HG02588 (cell line): Measurements from ENCODE around the gene GNG8.

Source experiments
- ATAC-seq: cut with Tn5 transposase; IDR thresholded peaks from one replicate; pipeline ENCODE4 v1.9.1; 2021; ENCODE audit warnings: mild to moderate bottlenecking, moderate library complexity; ENCODE audit not compliant: unreplicated experiment

GNG8 gene

DNA sequence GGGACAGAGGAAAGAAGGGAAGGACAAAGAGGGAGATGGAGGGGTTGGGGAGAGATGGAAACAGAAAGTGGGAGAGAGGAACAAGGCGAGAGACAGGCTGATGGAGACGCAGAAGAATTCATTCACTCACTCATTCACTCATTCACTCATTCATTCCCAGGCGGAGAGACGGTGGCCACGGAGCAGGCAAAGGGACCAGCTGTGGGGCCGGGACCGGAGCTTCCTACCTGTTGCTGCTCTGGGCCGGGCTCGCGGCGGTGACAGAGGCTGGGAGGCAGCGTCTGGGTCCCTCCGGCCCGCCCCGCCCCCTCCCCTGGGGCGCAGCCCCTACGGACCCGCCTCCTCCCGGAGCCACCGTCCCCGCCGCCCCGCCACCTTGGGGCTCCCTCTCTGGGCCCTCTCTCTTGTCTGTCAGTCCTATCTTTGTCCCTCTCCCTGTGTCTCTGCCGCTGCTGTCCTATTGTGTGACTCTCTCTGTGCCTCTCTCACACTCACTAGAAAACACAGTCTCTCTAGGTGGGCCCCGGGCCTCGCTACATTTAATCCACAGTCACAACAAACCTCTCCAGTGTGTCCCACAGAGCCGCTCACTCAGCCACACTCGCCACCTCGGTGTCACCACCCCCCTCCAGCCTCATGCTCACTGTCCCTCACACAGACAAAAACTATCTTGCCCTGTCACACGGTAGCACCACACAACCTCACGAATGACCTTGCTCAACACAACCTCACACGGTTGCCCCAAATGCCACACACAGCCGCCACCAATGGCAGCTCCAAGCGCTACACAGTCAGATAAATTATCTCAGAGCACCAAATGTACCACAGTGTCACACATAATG is at the start of gene GNG8:
Gene GNG8, minus strand, starts transcription at position 283 of the 842 bp plus-strand sequence. CDS start 1,520 bp downstream, outside the sequence.
- no peak for ATAC-seq

DNA sequence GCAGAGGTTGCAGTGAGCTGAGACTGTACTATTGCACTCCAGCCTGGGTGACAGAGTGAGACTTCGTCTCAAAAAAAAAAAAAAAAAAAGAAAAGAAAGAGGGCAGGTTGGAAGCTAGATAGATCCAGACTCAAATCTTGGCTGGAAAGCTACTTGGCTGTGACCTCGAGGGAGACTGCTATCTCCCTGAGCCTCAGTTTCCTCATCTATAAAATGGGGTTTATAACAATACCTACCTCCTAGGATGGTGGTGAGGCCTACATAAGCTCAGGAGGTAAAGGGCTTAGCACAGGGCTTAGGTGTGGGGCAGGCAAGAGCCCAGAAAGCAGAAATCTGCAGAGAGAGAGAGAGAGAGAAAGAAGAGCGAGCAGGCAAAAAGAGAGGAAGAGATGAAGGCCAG is 49.2 kb upstream of the GNG8 start:
- ATAC-seq: no peak

DNA sequence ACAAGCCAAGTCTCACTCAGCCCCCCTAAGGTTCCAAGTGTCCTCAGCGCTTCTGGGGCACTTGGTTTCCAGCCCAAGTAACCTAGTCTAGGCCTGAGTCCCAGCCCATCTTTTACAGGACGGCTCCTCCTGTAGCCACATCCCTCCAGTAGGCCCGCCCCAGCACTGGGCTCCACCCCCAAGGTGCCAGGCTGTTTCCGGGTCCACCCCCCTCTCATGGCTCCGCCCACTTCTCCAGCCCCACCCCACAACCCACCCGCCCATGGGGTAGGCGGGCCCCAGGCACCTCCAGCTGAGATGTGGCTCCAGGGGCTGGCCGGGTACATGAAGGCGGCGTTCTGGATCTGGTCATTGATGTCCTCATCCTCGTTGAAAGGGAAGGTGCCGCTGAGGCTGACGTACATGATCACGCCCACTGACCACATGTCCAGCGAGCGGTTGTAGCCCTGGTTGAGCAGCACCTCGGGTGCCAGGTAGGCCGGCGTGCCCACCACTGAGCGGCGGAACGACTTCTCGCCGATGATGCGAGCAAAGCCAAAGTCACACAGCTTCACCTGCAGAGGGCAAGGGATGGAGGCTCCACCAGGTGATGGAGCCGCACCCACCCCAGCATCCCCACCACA is 42.2 kb upstream of the GNG8 start:
- no peak for ATAC-seq

DNA sequence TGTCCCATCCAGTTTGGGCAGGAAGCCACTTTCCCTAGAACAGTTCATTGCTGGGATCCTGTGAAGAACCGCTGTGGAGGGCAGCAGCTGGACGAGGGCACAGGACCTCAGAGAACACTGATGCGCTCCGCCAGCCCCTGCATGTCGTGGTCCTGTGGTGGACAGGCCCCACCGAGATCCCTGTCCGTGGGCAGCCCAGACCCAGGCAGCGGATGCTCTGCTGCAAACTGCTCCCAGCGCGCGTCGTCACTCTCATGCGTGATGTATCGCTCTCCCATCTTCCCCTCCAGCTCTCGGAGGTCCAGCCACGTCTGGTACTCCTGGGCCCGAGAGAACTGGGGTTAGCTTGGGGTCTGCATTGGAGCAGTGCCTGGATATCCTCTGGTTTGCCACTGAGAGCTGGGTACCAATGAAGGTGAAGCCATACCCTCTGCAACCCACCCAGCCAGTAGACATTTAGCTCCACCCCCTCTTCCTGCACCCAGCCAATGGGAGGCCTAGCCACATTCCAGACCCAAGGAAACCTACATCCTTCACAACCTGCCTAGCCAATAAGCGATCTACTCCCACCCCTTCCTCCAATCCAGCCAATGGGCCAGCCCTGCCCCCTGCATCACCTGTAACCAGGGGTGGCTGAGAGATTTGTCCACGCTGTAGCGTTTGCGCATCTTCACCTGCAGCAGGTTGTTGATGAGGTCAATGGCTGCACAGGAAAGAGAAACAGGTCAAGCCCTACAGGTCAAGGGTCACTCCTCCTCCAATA is 38.6 kb upstream of the GNG8 start:
- ATAC-seq: no peak

DNA sequence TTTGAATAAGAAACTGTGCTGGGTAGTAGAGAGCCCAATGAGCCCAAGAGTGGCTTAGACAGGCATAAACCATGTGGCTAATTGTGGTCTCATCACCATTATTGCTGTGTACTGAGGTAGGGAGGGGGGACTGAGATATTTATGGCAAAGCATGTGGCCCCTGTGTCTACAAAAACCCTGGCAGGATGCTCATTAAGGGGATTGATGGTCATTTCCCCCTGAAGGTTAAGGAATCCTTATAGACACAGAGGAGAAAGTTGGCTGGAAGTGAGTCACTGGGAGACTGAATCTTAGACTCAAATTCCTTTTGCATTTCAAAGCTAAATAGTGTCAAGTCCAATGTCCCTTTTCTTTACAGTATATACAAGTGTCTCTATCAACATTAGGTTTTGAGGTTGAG is 34.8 kb upstream of the GNG8 start:
- ATAC-seq: no peak

DNA sequence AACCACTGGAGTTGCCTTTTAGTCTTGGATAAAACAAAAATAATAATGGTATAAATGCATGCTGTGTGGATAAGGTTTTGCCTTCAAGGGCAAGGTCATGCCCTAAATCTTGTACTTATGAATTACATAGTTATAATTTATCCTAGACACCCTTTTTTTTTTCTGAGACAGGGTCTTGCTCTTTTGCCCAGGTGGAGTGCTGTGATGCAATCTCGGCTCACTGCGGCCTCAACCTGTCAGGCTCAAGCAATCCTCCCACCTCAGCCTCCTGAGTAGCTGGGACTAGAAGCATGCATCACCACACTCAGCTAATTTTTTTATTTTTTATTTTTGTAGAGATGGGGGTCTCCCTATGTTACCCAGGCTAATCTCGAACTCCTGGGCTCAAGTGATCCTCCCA is 32.7 kb upstream of the GNG8 start:
- ATAC-seq: no peak

DNA sequence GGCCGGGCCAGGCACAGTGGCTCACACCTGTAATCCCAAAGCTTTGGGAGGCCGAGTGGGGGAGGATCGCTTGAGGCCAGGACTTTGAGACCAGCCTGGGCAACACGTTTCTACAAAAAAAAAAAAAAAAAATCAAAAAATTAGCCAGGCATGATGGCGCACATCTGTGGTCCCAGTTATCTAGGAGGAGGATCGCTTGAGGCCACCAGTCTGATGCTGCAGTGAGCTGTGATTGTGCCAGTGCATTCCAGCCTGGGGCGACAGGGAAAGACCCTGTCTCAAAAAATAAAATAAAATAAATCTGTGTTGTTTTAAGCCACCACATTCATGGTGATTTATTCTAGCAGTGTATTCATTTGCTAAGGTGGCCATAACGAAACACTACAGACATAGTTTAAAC is 29.1 kb upstream of the GNG8 start:
- no peak for ATAC-seq

DNA sequence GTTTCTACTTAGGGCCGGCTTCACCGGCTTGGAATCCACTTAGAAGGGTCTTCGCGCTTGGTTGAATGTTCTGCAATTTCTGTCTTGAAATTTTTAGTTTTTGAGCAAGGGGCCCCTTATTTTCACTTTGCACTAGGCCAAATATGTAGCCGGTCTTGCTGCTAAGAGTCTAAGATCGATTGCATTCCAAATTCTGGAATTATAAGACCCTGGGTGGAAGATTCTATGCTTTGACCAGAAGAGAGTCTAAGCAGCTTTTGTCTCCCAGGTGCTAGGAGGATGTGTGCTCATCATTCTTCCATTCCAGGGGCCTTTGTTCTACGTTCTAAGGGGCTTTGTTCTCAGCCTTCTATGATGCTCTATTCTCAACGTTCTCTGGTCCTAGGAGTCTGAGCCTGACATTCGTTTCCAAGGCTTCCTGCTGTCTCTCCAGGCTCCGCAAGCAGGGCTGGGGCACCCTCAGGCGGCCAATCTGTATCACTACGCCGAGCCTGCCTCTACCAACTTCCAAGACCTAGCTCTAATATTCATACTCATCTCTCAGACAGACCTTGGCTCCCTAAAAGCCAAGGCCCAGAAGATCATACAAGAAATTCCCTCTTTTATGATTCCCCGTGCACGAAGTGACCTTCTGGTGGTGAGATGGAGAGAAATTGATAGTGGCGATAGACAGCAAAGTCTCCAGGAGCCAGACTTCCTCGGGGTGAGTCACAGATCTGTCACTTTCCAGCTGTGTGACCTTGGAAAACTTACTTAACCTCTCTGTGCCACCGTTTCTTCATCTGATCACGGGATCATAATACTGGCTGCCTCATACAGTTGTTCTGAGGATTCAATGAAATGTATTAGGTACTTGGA is 26.0 kb upstream of the GNG8 start:
- ATAC-seq: no peak

DNA sequence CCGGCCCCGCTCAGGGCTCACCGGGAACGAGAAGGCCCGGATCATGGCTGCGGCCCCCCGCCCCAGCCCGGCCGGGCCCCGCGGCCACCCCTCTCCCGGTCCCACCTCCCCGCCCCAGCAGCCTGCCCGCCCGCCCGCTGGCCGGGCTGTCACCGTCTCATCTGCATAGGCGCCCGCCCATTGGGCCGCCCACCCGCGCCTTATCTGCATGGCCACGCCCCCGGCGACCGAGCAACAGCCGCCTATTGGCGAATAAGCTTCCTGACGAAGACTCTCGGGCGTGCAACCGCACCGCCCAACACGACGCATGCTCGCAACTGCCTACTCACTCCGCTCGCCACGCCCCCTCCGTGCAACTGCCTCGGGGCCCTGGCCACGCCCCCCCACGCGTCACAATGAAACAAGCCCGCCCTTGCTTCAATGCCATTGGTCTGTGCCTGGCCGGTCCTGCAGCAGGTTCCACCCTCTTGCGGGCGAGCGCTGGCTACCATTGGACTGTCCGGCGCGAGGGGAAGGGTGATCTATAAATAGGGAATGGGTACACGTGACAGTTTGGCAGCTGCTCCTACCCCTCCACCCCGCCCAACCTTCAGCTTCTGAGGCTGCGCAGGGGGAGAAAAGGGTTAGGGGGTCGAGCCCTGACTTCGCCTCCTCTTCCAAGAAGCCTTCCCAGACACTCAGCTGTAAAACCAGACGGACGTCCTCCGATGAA is 25.2 kb upstream of the GNG8 start, which contains the start of gene DACT3:
Gene DACT3, minus strand, starts transcription at position 163 of the 712 bp plus-strand sequence. Its CDS starts 118 bp downstream, at position 45.
- peak; percentile 88 for ATAC-seq

DNA sequence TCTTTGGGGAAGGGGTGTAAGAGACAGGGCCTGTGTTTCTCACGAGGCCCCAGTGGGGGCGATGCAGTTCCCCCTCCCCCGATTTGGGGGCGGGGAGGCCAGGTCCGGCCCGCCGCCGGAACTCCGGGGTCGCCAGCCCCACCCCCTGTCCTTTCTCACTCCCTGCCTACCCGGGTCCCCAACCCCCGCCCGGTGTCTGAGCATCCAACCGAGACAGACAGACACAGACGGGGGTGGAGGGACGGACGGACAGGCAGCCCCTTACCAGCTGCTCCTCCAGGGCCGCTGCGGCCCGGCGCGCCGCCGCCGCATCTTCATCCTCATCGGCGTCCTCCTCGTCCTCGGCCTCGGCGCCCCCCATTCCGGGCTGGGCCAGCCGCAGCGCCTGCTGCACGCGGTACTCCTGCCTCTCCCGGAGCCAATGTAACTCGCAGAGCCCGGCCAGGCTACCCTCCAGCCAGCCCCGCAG is 24.6 kb upstream of the GNG8 start:
- no peak for ATAC-seq

DNA sequence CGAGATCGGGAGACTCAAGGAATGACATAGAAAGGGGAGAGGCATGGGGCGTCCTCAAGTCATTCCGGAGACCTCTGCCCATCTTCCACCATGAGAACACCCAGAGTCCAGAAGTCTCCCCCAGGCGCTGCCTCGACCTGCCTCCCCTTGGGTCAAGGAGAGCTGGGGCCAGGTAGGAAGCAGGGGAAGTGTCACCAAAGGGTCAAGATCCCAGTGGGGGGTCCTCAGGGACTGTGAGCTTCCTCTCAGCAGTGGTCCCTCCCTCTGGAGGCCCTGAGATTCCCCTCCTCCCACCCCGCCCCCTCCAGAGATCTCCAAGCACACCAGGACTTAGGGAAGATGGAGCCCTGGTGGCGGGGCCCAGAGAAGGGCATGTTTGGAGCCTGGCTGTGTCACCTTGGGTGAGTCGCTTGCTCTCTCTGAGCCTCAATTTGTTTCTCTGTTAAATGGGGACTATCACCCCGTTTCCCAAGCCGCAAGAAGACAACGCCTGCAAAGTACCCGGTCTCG is 24.1 kb upstream of the GNG8 start:
- ATAC-seq: no peak

DNA sequence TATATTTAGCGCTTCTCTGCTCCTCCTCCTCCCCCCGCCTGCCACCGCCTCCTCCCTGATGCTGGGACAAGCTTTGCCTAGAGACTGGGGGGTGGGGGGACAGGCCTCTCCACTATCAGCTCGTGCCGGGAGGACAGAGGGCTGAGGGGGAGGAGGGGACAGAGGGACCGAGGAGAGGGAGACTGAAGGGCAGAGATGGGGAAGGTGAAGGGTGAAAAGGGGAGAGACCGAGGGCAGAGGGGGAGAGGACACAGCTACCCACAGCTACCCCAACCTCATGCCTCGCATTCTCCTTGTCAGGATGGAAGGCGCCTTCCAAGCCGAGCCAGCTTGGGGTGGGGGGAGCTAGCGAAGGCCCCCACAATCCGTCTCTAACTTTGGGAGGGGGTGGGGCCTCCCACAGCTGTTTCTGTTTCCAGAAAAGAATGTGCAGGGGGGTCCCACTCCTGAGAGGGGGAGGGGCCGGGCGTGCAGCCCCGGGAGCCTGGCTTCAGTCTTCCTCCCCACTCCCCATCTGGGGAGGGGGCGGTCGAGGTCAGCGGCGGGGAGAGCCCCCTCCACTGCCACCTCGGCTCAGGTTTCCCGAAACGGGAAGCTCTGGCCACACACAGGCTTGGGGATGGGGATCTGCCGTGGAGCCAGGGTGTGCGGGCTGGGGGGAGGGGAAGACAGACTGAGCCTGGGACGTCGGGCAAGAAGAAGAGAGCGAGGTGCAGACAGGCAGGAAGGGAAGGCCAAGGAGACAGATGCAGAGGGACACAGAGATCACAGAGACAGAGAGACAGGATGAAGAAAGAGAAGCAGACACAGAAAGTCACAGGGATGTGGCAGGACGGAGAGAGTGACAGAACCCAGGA is 23.4 kb upstream of the GNG8 start:
- ATAC-seq: no peak

DNA sequence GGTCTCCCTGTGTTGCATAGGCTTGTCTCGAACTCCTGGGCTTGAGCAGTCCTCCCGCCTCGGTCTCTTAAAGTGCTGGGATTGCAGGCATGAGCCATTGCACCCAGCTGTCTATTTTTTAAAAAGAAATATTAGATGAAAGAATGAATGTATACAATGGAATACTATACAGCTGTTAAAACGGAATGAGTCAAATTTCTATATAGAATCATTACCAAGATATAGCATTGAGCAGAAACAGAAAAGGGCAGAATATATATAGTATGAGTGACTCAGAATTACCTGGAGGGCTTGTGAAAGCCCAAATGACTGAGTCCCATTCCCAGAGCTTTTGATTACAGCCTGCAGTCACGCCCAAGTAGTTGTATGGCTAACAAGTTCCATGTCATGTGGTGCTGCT is 20.5 kb upstream of the GNG8 start:
- ATAC-seq: no peak

DNA sequence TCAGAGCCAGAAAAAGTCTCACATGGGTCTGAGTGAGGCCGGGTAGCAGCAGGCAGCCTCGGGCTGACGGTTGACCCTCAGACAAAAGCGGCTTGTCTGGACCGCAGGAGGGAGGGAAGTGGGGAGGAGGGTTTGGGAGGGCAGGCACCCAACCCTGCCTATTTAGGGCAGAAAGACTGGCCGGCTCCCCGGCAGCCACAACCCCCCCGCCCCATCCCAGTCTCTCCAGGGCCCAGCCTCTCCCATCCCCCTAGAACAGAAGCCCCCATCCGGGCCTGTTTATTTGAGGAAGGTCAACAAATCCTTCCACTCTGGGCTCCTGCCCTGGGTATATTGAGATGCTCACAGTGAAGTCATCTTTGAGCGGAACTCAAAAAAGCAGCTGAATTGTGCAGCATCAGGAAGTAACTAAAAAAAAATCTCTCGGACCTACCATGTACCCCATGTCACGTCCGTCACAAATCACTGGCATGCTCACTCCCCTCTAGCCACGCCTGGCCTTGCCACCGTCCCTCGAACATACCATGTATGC is 18.7 kb upstream of the GNG8 start:
- ATAC-seq: no peak

DNA sequence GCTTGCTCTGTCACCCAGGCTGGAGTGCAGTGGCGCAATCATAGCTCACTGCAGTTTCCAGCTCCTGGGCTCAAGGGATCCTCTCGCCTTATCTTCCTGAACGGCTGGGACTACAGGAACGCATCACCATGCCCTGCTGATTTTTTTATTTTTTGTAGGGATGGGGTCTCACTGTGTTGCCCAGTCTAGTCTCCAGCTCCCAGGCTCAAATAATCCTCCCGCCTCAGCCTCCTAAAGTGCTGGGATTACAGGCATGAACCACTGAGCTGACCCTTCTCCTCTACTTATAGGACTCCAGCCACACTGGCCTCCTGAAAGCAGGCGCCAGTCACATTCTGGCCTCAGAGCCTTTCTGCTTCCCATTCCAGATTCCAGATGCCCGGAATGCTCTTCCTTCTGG is 14.4 kb upstream of the GNG8 start:
- ATAC-seq: no peak

DNA sequence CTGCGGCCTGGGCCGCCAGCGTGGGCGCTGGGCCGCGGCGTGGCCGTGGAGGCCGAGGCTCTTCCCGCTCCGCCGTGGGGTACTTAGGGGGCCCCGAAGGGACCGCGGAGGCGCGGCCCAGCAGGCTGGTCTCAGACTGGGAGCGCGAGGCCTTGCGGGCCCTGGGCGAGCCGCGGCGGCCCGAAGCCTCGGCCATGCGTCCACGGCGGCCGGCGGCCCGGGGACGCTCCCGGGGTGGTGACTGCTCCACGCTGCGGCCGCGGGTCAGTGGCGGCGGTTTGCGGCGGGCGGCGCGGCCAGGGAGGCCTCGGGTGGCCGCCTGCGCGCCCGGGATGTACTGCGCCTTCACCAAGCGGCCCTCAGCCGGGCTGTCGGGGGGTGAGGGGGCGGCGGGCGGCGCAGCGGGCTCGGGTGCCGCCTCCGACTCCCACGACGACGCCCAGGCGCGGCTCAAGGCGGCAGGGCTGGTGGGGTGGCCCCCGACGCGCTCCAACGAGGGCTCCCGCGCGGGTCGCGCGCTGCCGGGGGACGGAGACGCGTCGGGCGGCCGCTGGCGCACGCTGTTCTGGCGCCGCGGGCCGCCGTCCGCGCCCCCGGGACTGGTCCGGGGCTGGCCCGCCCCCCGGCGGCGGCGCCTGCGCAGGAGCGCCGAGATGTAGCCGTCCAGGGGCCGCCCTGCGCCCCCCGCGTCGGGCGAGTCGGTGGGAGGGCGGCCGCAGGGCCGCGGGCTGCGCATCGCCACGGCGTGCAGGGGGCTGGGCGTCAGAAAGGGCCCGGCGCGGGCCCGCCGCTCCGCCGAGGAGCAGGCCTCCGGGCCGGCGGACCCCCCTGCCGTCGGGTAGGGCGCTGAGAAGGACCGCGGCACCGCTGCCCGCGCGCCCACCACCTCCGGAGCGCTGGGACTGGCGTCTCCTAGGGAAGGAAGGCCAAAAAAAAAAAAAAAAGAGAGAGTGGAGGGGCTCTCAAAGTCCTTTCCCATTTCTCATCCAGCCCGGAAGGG is 13.3 kb upstream of the GNG8 start:
- no peak for ATAC-seq
